Trophoblast cell (in vitro differentiated cells and primary cell): ENCODE data around the gene KCNH8.

Experiments
- DNase-seq, 2 donors: peaks; one replicate each; pipeline ENCODE4 v3.0.0-alpha.2; 2016
- H2AFZ ChIP-seq: 2 replicates; pipeline ENCODE4 v1.6.1; 2013; ENCODE audit warnings: low read length, moderate library complexity, mild to moderate bottlenecking; ENCODE audit not compliant: insufficient read depth, poor library complexity
- H2AK5ac ChIP-seq: 2 replicates; pipeline ENCODE4 v1.6.1; 2013; ENCODE audit warnings: mild to moderate bottlenecking, low read length
- H2BK120ac ChIP-seq: 2 replicates; pipeline ENCODE4 v1.6.1; 2013; ENCODE audit warnings: low read length, mild to moderate bottlenecking, moderate library complexity; ENCODE audit not compliant: insufficient read depth, poor library complexity
- H2BK12ac ChIP-seq: 2 replicates; pipeline ENCODE4 v1.6.1; 2013; ENCODE audit warnings: mild to moderate bottlenecking, low read length, moderate library complexity
- H2BK5ac ChIP-seq: 2 replicates; pipeline ENCODE4 v1.6.1; 2013; ENCODE audit warnings: low read length, low read depth, moderate library complexity, mild to moderate bottlenecking; ENCODE audit not compliant: poor library complexity
- H3K14ac ChIP-seq: 2 replicates; pipeline ENCODE4 v1.6.1; 2013; ENCODE audit warnings: mild to moderate bottlenecking, low read length
- H3K18ac ChIP-seq: 2 replicates; pipeline ENCODE4 v1.6.1; 2013; ENCODE audit warnings: mild to moderate bottlenecking, low read length
- H3K23ac ChIP-seq: 2 replicates; pipeline ENCODE4 v1.6.1; 2013; ENCODE audit warnings: low read length
- H3K27ac ChIP-seq: 2 replicates; pipeline ENCODE4 v1.5.1; 2013; ENCODE audit warnings: low read depth, mild to moderate bottlenecking, inconsistent platforms, low read length, moderate library complexity
- H3K27me3 ChIP-seq: 2 replicates; pipeline ENCODE4 v1.6.1; 2013; ENCODE audit warnings: inconsistent platforms, mild to moderate bottlenecking, low read length, moderate library complexity; ENCODE audit not compliant: insufficient read depth
- H3K36me3 ChIP-seq, 2 experiments: 1 replicate in 1 of 2; 2 replicates in 1 of 2; pipeline ENCODE4 v1.6.1; 2013; ENCODE audit warnings: low read length in 2 of 2, mild to moderate bottlenecking in 2 of 2, moderate library complexity in 1 of 2; ENCODE audit not compliant: insufficient read depth in 2 of 2, control insufficient read depth in 1 of 2
- H3K4ac ChIP-seq: 2 replicates; pipeline ENCODE4 v1.6.1; 2013; ENCODE audit warnings: low read depth, mild to moderate bottlenecking, low read length, moderate library complexity
- H3K4me1 ChIP-seq, 2 experiments: 1 replicate in 1 of 2; 2 replicates in 1 of 2; pipeline ENCODE4 v1.6.1; 2013; ENCODE audit warnings: low read length in 2 of 2, mild to moderate bottlenecking in 2 of 2, moderate library complexity in 1 of 2; ENCODE audit not compliant: insufficient read depth in 2 of 2, control insufficient read depth in 1 of 2
- H3K4me2 ChIP-seq: 2 replicates; pipeline ENCODE4 v1.6.1; 2013; ENCODE audit warnings: inconsistent platforms, mild to moderate bottlenecking, low read length, moderate library complexity
- H3K4me3 ChIP-seq: 2 replicates; pipeline ENCODE4 v1.5.1; 2013; ENCODE audit warnings: mild to moderate bottlenecking, low read depth, low read length, inconsistent platforms
- H3K79me1 ChIP-seq: one replicate; pipeline ENCODE4 v1.6.1; 2013; ENCODE audit warnings: low read length
- H3K79me2 ChIP-seq: 2 replicates; pipeline ENCODE4 v1.6.1; 2013; ENCODE audit warnings: low read length, mild to moderate bottlenecking; ENCODE audit not compliant: control insufficient read depth, insufficient read depth, poor library complexity
- H3K9ac ChIP-seq: 2 replicates; pipeline ENCODE4 v1.6.1; 2013; ENCODE audit warnings: mild to moderate bottlenecking, low read length
- H3K9me3 ChIP-seq: 2 replicates; pipeline ENCODE4 v1.6.1; 2013; ENCODE audit warnings: low read depth, mild to moderate bottlenecking, control low read depth, inconsistent platforms, low read length; ENCODE audit not compliant: insufficient read depth
- H4K12ac ChIP-seq: 2 replicates; pipeline ENCODE4 v1.6.1; 2013; ENCODE audit warnings: low read depth, mild to moderate bottlenecking, low read length, moderate library complexity
- H4K8ac ChIP-seq: 2 replicates; pipeline ENCODE4 v1.6.1; 2013; ENCODE audit warnings: low read depth, mild to moderate bottlenecking, low read length, moderate library complexity
- H4K91ac ChIP-seq: one replicate; pipeline ENCODE4 v1.6.1; 2013; ENCODE audit warnings: low read depth, mild to moderate bottlenecking, low read length, moderate library complexity
- WGBS: extraction: QIAGEN DNeasy Blood & Tissue Kit; methylation state at CpG from one replicate; pipeline ENCODE4 v1.1.7; 2013; ENCODE audit warnings: missing lambda C conversion rate; ENCODE audit not compliant: insufficient read length, insufficient coverage; ENCODE audit errors: extremely low coverage; 5-methylcytosine and 5-hydroxymethylcytosine counted together

KCNH8 gene

DNA sequence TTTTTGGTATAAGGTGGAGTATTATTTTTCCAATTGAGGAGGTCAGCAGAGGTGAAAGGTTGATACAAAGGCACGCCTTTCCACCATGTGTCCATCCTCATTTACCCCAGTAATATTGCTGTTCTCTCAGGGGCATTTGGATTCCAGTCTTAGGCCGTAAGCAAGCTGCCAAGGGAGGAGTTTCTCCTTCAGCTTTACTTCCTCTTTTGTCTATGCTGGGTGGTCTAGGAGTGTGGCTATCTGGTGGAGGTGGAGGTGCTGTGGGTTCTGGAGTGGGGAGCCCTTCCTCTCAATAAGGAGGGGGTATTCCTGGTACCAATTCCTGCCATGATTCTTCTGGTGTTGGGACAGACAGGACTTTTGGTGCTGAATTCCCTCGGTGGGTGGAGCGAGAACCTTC, 340.6 kb downstream of the KCNH8 start:
- Histone ChIP-seq H4K8ac (no peak overlapping the region), H3K4ac (no peak overlapping the region), H4K12ac (no peak overlapping the region), H3K18ac (no peak overlapping the region), H2BK12ac (no peak overlapping the region), H3K4me2 (no peak overlapping the region), H3K9ac (no peak overlapping the region), H2AK5ac (no peak overlapping the region), H3K27me3 (no peaks in the 10 kb centered on the region), H3K79me1 (no peaks in the 10 kb centered on the region), H3K79me2 (no peaks in the 10 kb centered on the region), H3K14ac (no peak overlapping the region), H2BK5ac (no peak overlapping the region), H4K91ac (no peak overlapping the region), H3K4me1 (peaks cover 0 to 2% of the 10 kb centered on the region in 2 experiments), H2AFZ (no peak overlapping the region), H3K27ac (no peak overlapping the region), H2BK120ac (no peak overlapping the region), H3K9me3 (no peaks in the 10 kb centered on the region), H3K36me3 (no peaks in the 10 kb centered on the region), H3K23ac (no peak overlapping the region), H3K4me3 (no peak overlapping the region)
- DNase-seq = no peak
- WGBS = no CpG with 5 or more reads among the region's 4 CpGs

DNA sequence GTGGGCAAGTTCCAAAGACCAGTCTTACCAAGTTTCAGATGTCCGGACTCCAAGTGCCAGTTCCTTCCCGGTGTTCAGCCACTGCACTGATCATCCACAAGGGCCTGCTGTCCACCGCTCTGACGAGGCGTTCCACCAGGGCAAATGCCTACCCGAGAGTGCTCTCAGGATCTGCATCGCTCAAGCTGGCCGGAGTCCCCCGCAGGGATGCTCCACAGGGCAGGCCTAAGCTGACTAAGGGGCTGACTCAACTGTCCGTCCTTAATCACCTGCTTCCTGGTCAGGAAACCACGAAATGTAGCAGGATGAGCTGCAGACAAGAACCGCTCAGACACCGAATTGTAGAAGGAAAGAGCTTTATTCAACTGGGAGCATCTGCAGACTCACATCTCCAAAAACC, 341.6 kb downstream of the KCNH8 start:
- no peak overlapping the region for H3K4me3 ChIP-seq
- H2BK12ac ChIP-seq = no peak overlapping the region
- H3K14ac ChIP-seq = no peak overlapping the region
- no peaks in the 10 kb centered on the region for H3K36me3 ChIP-seq
- H4K12ac ChIP-seq = no peak overlapping the region
- H3K79me2 ChIP-seq = no peaks in the 10 kb centered on the region
- peaks cover 0 to 2% of the 10 kb centered on the region in 2 experiments for H3K4me1 ChIP-seq
- H3K27ac ChIP-seq = no peak overlapping the region
- H4K91ac ChIP-seq = no peak overlapping the region
- H2BK120ac ChIP-seq = no peak overlapping the region
- H3K79me1 ChIP-seq = no peaks in the 10 kb centered on the region
- H2AFZ ChIP-seq = no peak overlapping the region
- no peak overlapping the region for H3K9ac ChIP-seq
- DNase-seq = no peak
- H3K27me3 ChIP-seq = no peaks in the 10 kb centered on the region
- no peak overlapping the region for H3K4ac ChIP-seq
- no peak overlapping the region for H3K4me2 ChIP-seq
- H2AK5ac ChIP-seq = no peak overlapping the region
- WGBS = no CpG with 5 or more reads among the region's 13 CpGs
- no peak overlapping the region for H3K18ac ChIP-seq
- H3K23ac ChIP-seq = no peak overlapping the region
- H4K8ac ChIP-seq = no peak overlapping the region
- no peaks in the 10 kb centered on the region for H3K9me3 ChIP-seq
- H2BK5ac ChIP-seq = no peak overlapping the region

DNA sequence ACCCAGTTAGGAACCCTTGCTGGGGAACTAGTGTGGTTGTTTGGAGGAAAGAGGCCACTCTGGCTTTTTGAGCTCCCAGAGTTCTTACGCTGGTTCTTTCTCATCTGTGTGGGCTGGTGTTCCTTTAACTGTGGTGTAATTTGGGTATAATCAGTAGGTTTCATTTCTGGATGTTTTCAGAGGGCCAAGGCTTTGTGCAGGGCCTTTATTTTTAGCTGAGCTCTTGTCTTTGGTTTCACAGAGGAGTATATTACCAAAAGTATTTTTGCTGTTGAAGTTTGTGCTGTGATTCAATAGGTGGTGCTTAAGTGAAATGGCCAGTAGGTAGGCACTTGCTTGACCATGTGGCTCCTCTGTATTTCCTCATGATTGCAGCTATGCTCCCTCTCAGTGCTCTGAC, 357.9 kb downstream of the KCNH8 start:
- DNase-seq = no peak
- Histone ChIP-seq H3K4ac (no peak overlapping the region), H2AFZ (no peak overlapping the region), H4K8ac (no peak overlapping the region), H2BK120ac (no peak overlapping the region), H3K36me3 (no peaks in the 10 kb centered on the region), H4K91ac (no peak overlapping the region), H3K4me2 (no peak overlapping the region), H3K9me3 (no peaks in the 10 kb centered on the region), H3K9ac (no peak overlapping the region), H2BK12ac (no peak overlapping the region), H3K4me3 (no peak overlapping the region), H4K12ac (peak overlapping the region; percentile 18), H3K27ac (no peak overlapping the region), H2BK5ac (no peak overlapping the region), H3K14ac (no peak overlapping the region), H3K4me1 (no peaks in the 10 kb centered on the region), H3K79me1 (no peaks in the 10 kb centered on the region), H2AK5ac (no peak overlapping the region), H3K79me2 (no peaks in the 10 kb centered on the region), H3K18ac (no peak overlapping the region), H3K23ac (no peak overlapping the region), H3K27me3 (no peaks in the 10 kb centered on the region)
- no CpG with 5 or more reads among the region's 1 CpG for whole genome bisulfite sequencing

DNA sequence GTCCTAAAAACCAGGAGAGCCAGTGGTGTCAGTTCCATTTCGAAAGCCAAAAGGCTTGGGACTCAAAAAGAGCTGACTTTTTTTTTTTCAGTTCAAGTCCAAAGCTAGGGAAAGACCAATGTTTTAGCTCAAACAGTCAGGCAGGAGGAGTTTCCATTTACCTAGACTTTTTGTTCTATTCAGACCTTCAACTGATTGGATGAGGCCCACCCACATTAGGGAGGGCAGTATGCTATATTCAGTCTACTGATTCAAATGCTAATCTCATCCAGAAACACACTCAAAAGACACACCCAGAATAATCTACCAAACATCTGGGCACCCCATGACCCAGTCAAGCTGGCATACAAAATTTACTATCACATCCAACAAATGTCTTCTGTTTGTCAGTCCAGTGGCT, 374.0 kb downstream of the KCNH8 start:
- H3K79me2 ChIP-seq = no peaks in the 10 kb centered on the region
- WGBS = no CpG with 5 or more reads among the region's 1 CpG
- H3K14ac ChIP-seq = no peak overlapping the region
- no peak overlapping the region for H4K8ac ChIP-seq
- H4K91ac ChIP-seq = no peak overlapping the region
- no peak overlapping the region for H3K4ac ChIP-seq
- no peak overlapping the region for H3K4me2 ChIP-seq
- no peak overlapping the region for H3K23ac ChIP-seq
- no peak overlapping the region for H2AK5ac ChIP-seq
- H3K27me3 ChIP-seq = no peaks in the 10 kb centered on the region
- H3K4me3 ChIP-seq = no peak overlapping the region
- H2BK120ac ChIP-seq = no peak overlapping the region
- no peak for DNase-seq
- no peak overlapping the region for H2BK5ac ChIP-seq
- H4K12ac ChIP-seq = no peak overlapping the region
- no peaks in the 10 kb centered on the region for H3K79me1 ChIP-seq
- no peaks in the 10 kb centered on the region for H3K36me3 ChIP-seq
- no peaks in the 10 kb centered on the region for H3K9me3 ChIP-seq
- no peak overlapping the region for H3K9ac ChIP-seq
- no peaks in the 10 kb centered on the region for H3K4me1 ChIP-seq
- H2AFZ ChIP-seq = no peak overlapping the region
- H2BK12ac ChIP-seq = no peak overlapping the region
- H3K27ac ChIP-seq = no peak overlapping the region
- H3K18ac ChIP-seq = no peak overlapping the region
